ENCODE data around the gene PIGS.
"Not testable (repeated sequence)": the region's sequence is repeated elsewhere in the genome, so short reads cannot be mapped to it uniquely, and the experiment has no call there.

The PIGS gene

GRCh38 chr17:28578246-28579195 lies 7.2 kb upstream of the PIGS start:
- DNase-seq (ENCODE audit: low read depth in 2 of 2): no peak

GRCh38 chr17:28577466-28577824 lies 6.1 kb upstream of the PIGS start:
- DNase-seq (ENCODE audit: low read depth in 2 of 2): no peak

DNA sequence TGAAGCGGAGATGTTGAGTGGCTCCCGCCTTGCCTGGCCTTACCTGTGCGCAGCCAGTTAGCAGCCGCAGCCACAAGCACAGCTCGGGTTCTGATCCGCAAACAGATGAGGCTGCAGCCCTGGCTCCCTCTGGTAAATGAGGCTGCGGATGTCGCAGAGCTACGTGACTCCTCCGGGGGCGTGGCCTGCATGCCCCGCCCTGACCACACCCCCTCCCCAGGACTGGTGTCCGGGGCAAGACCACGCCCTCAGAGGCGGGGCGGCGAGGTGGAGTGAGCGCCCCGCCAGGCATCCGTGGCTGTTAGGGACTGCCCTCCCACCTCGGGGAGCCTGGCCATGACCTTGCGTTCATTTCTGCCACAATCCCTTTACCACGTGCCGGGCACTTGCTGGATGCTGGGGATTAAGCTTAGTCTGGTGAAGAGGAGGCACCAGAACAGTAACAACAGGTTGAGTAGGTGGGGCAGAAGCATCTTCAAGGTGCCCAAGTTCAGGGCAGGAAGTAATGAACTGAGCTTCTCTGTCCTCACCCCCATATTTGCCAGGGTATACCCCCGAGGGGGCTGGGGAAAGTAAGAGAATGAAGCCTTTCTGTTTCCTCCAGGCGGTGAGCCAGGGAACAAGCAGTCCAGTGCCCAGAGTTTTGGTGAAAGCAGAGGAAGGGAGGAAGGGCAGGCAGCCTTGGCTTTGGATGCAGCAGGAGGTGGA lies 5.6 kb upstream of the PIGS start, which contains the start of gene ALDOC:
TSS of gene ALDOC (minus strand) at position 138 of the 708 bp plus-strand sequence. CDS start 1,363 bp downstream, outside the sequence.
- peak; percentile 72 to 76 for DNase-seq (ENCODE audit: low read depth in 2 of 2)

DNA sequence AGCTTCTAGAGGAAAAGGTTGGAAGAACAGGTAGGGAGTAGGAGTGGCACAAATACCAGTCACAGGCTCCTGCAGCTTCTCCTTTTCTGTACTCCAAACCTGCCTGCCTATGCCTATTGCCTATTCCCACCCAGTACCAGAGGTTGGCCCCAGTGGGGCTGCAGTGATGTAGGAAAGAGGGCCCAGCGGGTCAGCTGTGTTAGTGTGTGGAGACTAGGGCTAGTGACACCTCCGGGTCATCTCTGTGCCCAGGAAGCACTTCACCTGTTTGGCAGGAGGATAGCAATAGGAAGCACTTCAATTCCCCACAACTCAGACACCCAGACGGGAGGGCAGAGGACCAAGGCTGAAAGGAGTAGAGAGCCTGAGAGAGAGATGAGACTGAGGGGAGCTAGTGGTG lies 4.7 kb upstream of the PIGS start:
- not testable (repeated sequence) for DNase-seq (ENCODE audit: low read depth in 2 of 2)

GRCh38 chr17:28575126-28575795 lies 3.9 kb upstream of the PIGS start:
- no peak for DNase-seq (ENCODE audit: low read depth in 2 of 2)

DNA sequence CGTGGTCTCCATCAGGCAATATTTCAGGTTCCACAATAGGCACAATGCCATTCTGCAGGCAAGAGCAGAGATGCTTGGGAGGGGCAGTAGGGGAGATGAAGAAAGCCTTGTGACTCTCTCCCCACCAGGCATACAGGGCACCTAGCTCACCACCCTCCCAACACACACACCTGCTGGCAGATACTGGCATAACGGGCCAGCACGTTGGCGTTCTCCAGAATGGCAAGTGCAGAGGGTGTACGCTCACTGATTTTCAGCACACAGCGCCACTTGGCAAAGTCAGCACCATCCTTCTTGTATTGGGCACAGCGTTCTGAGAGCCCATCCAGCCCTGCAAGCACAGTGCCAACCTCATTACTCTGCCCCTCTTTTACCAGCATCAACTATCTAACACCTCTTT lies 3.2 kb upstream of the PIGS start:
- no peak for DNase-seq (ENCODE audit: low read depth in 2 of 2)

- no peak for DNase-seq (ENCODE audit: low read depth in 2 of 2)
Observed at GRCh38 chr17:28573966-28574480, 2.7 kb upstream of the PIGS start.

- no peak for DNase-seq (ENCODE audit: low read depth in 2 of 2)
Observed at GRCh38 chr17:28573521-28573920, 2.2 kb upstream of the PIGS start.

DNA sequence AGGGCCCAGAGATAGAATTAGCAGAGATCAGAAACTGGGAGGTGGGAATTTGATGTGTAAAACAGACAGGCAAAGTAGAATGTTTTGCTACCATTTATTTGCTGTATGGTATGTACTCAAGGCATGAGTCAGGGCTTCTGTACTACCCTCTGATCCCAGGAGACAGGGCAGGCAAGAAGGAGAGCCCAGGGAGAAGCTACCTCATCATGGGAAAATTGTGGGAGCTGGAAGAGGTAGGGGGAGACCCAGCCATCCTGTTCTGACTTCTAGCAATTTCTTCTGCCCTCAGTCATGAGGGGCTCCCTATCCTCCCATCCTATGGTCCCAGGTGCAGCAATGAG lies 1.7 kb upstream of the PIGS start:
- DNase-seq (ENCODE audit: low read depth in 2 of 2): no peak

DNA sequence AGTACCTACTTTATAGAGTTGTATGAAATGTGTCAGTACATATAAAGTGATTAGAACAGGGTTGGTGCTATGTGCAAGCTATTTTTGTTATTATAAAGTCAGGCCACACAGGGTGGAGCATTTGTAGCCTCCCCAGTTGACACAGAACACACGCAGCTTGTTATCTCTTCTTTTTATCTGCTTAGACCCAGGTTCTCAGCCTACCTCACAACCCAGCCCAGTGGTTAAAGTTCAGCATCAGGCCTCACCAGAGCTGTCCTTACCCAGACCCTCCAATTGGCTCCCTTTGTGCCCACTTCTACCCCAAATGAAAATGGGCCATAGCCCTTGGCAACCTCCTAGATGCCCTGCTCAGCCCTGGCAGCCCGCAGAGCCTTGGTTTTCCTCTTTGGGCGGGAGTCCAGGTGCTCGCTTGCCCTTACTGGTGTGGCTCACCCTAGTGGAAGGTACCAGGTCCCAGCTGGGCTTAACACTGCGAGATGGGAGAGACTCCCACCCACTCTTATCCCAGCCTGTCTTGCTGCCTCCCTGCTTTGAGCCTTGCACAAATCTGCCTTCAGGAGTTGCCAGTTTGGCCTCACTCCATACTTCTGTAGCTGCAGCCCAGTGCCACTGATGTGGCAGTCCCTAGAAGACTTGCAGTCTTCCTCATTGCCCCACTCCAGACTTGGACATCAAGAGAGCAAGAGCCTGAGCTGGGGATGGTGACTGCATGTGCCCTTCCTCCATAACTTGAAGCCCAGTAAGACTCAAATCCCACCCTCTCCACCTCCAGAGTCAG lies 1.1 kb upstream of the PIGS start:
- DNase-seq (ENCODE audit: low read depth in 2 of 2): no peak

DNA sequence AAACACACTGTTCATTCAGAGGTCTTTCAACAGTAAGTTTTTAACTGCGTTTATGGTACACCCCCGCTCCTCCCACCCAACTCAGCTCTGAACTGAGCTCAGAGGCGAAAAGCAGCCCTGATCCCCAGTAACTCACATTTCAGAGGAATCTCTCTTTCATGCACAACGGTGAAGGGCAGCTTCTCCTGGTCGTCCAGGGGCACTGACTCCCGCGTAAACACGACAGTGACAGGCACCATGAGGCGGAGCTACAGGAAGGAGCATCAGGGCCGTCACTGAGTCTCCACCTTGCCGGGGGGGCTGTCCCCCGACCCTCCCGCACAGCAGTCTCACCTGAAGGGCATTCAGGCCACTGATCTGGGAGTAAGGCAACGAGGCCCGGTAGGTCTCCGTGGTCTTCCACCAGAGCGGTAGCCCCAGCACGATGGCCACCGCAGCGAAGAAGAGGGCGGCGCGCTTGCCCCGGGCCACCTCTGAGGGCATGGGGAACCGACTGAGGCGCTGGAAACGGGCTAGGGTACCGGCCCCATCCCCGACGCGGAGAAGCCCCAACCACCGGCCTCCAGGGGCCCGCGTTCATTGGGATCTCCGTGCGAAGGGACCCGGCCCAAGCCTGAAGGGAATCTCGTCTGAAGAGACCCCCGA lies 486 bp downstream of the PIGS start:
- DNase-seq (ENCODE audit: low read depth in 2 of 2): no peak

DNA sequence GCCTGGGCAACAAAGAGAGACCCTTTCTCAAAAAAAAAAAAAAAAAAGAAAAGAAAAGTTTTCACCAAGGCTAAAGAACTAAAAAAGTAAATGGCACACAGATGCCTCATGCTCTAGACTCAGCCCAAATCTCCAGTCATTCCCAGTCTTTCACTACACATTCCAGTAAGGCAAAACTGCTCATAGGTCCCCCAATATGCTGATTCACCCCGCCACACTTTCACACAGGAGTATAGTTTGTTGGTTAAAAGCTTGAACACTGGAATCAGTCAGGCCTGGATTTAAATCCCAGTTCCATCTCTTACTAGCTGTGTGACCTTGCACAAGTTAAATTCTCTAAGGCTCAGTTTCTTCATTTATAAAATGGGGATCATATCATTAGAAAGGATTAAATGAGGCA lies 1.9 kb downstream of the PIGS start:
- no peak for DNase-seq (ENCODE audit: low read depth in 2 of 2)

GRCh38 chr17:28567604-28568003 lies 3.7 kb downstream of the PIGS start:
- no peak for DNase-seq (ENCODE audit: low read depth in 2 of 2)

DNA sequence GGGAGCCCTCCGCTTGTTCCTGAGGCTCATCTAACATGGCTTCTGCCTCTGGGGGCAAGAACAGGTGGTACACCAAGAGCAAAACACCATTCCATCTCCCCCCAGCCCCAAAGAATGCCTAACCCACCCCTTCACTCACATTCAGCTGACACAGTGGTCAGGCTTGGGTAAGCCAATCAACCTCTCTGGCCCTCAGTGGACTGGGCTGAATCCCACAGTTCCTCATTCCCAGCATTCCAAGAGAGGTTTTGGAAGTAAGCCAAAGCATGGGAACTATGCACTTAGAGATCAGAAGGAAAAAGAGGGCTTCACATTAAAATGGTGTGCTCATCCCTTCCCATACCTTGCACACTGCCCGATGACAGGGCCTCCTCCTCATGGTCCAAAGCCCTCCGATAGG lies 7.8 kb downstream of the PIGS start:
- DNase-seq (ENCODE audit: low read depth in 2 of 2): peak; percentile 31 to 38

- no peak for DNase-seq (ENCODE audit: low read depth in 2 of 2)
Observed at GRCh38 chr17:28555022-28555421, 16.3 kb downstream of the PIGS start.

DNA sequence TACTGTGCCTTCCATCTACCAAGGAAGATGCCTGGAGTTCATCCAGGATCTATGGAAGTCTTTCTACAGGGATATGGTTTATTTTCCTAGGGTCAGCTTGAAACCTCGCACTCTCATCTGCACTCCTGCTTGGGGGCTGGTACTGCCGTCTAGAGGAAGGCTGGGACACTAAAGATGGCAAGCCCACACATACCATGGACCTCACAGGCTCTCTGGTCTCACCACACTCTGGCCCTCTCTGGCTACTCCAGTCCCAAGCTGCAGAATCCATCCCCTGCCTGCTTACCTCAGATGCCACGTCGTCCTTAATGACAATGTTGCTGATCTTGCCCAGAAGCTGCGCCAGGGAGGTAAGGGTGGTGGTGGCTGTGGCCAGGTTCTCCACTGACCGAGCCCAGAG lies 16.8 kb downstream of the PIGS start:
- DNase-seq (ENCODE audit: low read depth in 2 of 2): no peak

- no peak for DNase-seq (ENCODE audit: low read depth in 2 of 2)
Observed at GRCh38 chr17:28553000-28553505, 18.3 kb downstream of the PIGS start.

DNA sequence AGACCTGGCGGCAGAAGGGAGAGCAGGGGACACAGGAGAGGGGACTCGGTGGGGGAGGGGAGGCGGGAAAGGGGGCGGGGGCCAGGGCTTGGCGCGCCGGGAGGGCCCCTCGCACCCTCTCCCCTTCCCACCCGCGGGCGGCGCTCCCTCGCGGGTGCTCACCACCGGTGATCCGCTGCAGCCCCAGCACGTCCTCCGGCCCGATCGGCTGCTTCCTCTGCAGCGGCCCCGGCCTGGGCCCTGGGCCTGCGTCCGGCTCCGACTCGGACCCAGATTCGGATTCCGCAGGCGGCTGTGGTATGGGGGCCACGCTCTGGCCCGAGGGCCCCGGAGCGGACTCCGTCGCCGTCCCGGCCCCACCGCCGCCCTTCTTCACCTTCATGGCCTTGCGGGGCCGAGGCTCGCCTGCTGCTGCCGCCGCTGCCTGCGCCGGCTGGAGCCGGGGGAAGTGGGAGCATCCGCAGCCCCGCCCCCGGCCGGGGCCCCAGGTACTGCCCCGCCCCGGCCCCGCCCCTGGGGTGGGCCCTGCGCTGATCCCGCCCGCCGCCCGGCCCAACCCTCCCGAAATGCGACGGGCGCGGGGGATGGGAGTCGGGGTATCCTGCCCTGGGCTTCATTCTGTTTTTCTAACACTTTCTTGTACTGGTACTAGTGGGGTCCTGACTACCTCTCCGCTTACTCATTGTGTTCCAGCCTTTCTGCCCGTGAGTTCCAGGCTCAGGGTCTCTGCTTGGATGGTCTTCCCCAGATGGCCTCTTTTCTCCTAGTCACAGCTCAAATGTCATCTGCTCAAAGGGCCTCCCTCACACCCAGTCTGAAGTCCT lies 18.9 kb downstream of the PIGS start, which contains the start of gene UNC119:
TSS of gene UNC119 (minus strand) at position 449 of the 824 bp plus-strand sequence. CDS start at position 382, 67 bp downstream.
- peak in 1 of 2 experiments; percentile 12 for DNase-seq (ENCODE audit: low read depth in 2 of 2)

DNA sequence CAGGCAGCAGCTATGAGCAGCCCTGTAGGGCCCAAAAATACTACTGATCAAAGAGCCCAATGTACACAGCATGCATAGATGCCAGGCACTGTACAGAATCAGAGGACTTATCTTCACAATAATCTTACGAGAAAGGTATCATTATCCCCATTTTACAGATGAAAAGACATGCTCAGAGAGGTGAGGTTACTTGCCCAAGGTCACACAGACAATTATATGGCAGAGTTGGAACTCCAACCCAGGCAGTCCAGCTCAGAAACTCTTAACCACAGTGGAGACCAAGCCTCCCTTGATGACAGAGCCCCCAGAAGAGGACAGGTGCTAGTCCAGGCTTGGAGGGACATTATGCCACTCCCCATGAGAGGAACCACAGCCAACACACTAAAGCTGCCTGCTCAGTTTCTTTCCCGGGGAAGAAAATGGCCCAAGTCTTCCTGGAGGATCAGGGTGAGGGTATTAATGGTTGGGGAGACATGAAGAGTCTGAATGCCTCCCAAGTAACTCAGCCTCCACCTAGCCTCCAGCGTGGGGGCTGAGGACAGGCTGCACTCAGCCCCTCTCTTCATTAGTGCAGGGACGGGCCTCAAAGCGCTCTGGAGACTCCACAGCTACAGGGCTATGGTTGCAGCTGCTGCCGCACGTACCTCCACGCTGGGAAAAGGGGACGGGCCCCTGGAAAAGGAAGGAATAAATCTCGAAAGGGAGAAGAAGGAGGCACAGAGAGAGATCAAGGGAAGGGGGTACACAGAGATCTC lies 19.7 kb downstream of the PIGS start:
- DNase-seq (ENCODE audit: low read depth in 2 of 2): no peak
